HG03439 (cell line): Measurements from ENCODE around the gene EEA1.
"Not testable (repeated sequence)": the region's sequence is repeated elsewhere in the genome, so short reads cannot be mapped to it uniquely, and the experiment has no call there.

ENCODE experiments used
- ATAC-seq: cut with Tn5 transposase; IDR thresholded peaks from one replicate; pipeline ENCODE4 v1.9.1; 2021; ENCODE audit warnings: mild to moderate bottlenecking, moderate library complexity; ENCODE audit not compliant: unreplicated experiment

EEA1 gene

GRCh38 chr12:92928962-92929915, at the start of gene EEA1:
Gene EEA1 (minus strand): TSS chr12:92929295. CDS start chr12:92929066, 229 bp downstream.
- peak; percentile 91 for ATAC-seq

DNA sequence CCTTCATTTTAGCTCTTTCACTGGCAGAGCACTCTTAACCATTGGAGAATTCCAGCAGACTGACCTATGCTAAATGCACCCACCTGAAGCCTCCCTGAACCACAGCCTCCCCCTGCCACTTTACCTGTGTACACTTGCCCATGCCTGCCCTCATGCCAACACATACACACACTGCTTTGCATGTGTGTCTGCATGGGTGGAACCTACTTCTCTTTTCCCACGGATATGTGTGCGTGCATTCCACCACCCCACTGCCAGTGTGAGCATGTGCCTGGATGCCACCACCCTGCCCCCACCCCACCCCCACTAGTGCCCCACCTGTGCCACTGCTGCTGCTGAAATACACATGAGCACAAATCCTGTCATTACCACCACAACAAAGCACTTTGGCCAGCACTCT, 49.5 kb upstream of the EEA1 start:
- no peak for ATAC-seq

GRCh38 chr12:92977326-92977725, 48.2 kb upstream of the EEA1 start:
- no peak for ATAC-seq

DNA sequence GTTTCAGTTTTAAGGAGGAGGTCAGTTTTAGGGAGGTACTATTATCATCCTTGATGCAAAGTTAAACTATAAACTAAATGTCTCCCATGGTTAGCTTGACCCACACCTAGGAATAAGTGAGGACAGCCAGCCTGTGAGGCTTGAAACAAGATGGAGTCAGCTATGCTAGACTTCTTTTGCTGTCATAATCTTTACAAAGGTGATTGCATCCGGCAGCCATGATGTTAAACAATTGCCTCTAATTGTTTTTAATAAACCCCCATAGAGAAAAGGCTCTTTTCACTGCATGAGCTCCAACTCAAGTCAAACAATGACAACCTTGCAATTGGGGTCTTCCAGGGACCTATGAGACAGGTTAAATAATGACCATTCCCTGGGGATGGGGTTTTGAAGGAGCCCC, 45.7 kb upstream of the EEA1 start:
- ATAC-seq, result no peak

DNA sequence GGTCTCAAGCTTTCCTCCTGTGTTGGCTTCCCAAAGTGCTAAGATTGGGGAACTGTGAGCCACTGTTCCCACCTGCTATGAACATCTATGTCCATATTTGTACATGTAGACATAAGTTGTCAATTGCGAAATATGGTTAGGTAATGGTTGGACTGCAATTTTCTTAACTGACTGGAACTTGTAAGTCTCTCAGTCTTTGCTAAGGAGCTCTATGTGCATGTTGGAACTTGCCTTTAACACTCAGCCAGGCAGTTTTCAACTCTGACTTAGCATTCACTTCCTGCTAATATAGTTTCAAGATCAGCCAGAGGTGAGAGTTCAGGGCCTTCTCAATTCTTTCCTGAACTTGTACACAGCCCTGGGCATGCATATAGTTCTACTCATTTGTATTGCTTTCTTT, 44.5 kb upstream of the EEA1 start:
- peak; percentile 54 for ATAC-seq

DNA sequence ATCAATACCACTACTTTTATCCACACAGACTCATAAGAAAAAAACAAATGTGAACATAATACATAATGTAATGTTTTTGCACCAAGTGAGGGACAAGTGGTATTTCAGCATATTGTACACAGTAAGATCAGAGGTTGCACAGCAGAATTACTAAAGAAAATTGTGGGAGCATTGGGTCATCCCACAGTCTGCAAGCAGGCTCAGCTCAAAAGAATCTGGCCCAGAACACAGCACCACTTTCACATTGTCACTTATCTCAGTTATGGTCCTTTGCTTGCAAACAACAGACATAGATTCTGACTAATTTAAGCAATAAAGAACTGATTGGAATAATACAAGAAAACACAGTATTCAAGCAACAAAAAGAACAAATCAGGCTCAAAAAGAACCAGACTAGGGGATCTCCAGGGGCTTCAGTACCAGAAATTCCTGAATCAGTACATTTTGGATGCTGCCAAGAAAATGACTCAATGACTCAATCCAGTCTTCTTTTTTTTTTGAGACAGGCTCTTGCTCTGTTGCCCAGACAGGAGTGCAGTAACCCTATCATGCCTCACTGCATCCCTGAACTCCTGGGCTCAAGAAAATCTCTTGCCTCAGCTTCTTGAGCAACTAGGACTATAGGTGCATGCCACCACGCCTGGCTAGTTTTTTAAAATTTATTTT, 42.9 kb upstream of the EEA1 start:
- no peak for ATAC-seq

- ATAC-seq, result no peak
Measured at GRCh38 chr12:92968176-92968813, 39.2 kb upstream of the EEA1 start.

- not testable (repeated sequence) for ATAC-seq
Measured at GRCh38 chr12:92964378-92964777, 35.3 kb upstream of the EEA1 start.

- no peak for ATAC-seq
Measured at GRCh38 chr12:92961949-92962348, 32.9 kb upstream of the EEA1 start.

DNA sequence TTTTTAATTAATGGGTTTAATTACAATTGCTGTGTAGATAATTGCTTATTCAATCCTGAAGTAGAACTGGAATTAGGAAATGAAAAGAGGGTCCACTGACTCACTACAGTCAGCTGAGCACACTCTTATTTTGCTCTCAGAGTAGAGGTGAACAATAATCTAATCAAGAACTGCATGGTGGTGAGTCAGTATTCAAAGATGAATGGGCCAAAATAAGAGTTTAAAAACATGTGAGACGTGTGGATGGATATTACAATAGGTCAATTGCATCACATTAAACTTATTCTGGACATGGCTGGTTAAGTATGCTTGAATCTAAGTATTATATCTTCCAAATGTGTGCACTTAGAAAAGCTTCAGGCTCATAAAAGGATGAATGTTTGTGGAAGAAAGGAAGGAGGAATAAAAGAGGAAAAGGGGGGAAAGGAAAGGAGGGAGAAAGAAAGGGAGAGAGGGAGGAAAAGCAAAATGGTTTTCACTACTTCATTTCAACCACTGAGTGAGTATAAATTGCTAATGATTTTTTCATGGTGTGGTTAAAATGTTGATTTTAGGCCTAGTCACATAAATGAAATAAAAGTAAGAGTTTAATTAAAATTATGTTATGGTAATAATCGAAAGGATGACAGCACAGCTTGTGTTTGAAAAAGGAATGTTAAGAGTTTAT, 27.0 kb upstream of the EEA1 start:
- ATAC-seq, result no peak

DNA sequence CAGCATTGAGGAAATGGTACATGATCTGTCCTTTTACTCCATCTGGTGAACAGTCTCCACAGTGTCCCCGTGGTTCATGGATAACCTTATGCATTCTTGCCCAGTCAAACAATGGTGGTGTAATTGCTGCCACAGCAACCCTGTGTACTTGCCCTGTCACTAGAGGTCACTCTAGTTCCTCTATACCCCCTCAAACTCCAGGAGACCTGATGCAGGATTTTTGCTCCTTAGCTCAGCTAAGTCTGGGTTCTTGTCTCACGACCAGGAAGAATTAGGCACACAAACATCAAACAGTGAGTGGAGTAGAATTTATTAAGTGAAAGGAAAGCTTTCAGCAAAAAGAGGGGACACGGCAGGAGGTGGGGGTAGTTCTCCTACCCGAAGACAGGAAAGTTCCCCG, 24.7 kb upstream of the EEA1 start:
- ATAC-seq, result no peak

DNA sequence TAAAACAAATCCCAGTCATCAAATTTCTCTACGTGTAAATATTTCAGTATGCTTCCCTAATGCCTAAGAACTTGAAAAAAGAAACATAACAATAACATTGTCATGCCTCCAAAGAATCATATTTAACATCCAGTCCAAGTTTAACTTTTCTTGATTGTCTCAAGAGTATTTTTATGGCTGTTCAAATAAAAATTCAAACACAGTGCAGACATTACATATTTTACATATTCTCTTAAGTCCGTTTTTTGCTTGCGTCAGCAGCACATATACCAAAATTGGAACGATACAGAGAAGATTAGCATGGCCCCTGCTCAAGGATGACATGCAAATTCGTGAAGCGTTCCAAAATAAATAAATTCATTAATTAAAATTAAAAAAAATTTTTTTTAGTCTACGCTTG, 23.3 kb upstream of the EEA1 start:
- ATAC-seq, result no peak

DNA sequence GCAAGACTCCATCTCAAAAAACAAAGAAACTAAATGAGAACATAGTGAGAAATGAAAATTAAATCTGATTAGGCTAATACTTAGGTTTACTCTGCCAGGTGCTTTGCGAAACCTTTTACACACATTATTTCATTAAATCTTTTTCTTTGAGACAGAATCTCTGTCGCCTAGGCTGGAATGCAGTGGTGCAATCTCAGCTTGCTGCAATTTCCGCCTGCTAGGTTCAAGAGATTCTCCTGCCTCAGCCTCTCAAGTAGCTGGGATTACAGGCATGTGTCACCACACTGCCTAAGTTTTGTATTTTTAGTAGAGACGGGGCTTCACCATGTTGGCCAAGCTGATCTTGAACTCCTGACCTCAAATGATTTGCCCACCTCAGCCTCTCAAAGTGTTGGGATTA, 21.9 kb upstream of the EEA1 start:
- no peak for ATAC-seq

- ATAC-seq, result no peak
Measured at GRCh38 chr12:92950011-92950410, 20.9 kb upstream of the EEA1 start.

GRCh38 chr12:92949466-92949865, 20.4 kb upstream of the EEA1 start:
- ATAC-seq, result no peak

- no peak for ATAC-seq
Measured at GRCh38 chr12:92947589-92948215, 18.6 kb upstream of the EEA1 start.

GRCh38 chr12:92945659-92946220, 16.6 kb upstream of the EEA1 start:
- ATAC-seq, result no peak

DNA sequence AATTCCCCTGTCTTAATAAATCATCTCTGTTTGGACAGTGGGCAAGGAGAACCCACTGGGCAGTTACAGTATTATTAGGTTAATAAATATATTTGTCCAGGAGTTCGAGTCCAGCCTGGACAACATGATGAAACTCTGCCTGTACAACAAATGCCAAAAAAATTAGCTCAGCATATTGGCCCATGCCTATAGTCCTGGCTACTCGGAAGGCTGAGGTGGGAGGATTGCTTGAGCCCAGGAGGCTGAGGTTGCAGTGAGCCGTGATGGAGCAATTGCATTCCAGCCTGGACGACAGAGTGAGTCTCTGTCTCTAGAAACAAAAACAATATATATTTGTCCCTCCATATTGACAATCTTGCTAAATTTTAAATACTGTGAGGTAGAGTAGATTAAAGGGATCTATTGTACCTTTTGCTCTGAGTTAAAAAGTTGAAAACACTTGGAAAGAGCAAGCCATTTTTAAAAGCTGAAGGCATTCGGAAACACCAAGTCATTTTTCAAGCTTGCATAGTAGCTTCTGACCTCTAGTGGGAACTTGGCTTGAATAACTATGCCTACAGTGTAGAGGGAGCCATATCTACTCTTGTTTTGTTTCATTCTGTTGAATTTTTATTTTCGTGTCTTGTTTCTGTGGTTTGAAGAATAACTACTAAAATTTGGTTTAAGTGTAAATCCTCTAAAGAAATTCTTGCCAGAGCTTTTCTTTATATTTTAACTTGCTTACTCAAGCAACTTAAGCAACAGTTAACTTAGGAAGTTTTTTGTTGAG, 14.6 kb upstream of the EEA1 start:
- no peak for ATAC-seq

DNA sequence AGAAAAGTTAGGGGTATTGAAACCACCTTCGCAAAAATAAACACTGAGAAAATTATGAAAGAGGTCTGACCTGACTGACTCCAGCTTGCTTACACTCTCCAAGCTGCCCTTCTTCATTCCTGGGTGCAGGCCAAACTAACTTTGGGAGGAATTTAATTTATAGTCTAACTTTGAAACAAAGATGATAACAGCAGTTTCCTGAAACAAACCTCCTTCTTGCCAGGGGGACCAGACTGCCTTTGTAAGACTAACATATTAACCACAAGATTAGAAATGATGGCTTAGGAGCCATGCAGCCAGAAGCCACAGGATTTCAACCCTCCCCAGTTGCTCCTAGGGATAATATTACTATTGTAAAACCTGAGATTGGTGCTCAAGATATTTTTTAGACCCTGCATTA, 13.8 kb upstream of the EEA1 start:
- ATAC-seq, result no peak

DNA sequence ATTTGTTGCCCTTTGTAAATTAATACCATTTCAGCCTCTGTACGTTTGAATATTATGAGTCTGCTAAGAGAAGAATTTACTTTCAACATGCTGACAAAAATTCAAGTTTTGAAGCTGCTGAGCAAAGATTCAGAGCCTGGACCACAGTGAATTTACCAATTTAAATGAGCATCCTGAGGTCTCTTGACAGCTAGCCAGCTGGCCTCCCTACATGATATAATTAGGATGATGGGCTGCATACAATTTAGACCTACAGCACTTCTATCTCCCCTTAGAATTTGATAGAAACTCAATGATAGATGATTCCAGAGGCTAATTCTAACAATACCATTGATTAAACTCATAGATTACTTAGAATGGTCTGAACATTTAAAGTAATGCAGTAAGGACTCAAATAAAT, 10.0 kb upstream of the EEA1 start:
- no peak for ATAC-seq
